MM.1S (cell line): ENCODE data around the gene ROPN1L.

Source experiments
- DNase-seq: peaks from one replicate; pipeline ENCODE4 v3.0.0-alpha.2; 2015
- H2AFZ ChIP-seq: fragments of 300-600 bp; sonication (generic); 2 replicates; pipeline ENCODE4 v1.6.0; 2016; ENCODE audit warnings: antibody characterized with exemption, low read length
- H3F3A ChIP-seq: fragments of 300-600 bp; sonication (generic); 2 replicates; pipeline ENCODE4 v1.6.1; 2016; ENCODE audit warnings: mild to moderate bottlenecking, antibody characterized with exemption, low read length, moderate library complexity, mixed read lengths; ENCODE audit not compliant: insufficient read depth
- H3K27ac ChIP-seq: fragments of 300-600 bp; sonication (generic); 2 replicates; pipeline ENCODE4 v1.5.1; 2016; ENCODE audit warnings: mild to moderate bottlenecking, low read length
- H3K27me3 ChIP-seq: fragments of 300-600 bp; sonication (generic); replicated peaks from 2 replicates; pipeline ENCODE4 v1.6.0; 2016; ENCODE audit warnings: low read length; ENCODE audit not compliant: insufficient read depth
- H3K36me3 ChIP-seq: fragments of 300-600 bp; sonication (generic); replicated peaks from 2 replicates; pipeline ENCODE4 v1.6.1; 2016; ENCODE audit warnings: mild to moderate bottlenecking, low read length, mixed read lengths; ENCODE audit not compliant: insufficient read depth
- H3K4me1 ChIP-seq: fragments of 300-600 bp; sonication (generic); 2 replicates; pipeline ENCODE4 v1.6.1; 2016; ENCODE audit warnings: low read length, mixed read lengths
- H3K4me2 ChIP-seq: fragments of 300-600 bp; sonication (generic); 2 replicates; pipeline ENCODE4 v1.6.0; 2016; ENCODE audit warnings: low read depth, low read length
- H3K4me3 ChIP-seq: fragments of 300-600 bp; sonication (generic); 2 replicates; pipeline ENCODE4 v1.5.1; 2016; ENCODE audit warnings: low read length, mixed read lengths
- H3K79me2 ChIP-seq: fragments of 300-600 bp; sonication (generic); 2 replicates; pipeline ENCODE4 v1.6.1; 2016; ENCODE audit warnings: mixed run types, low read length, mixed read lengths
- H3K9ac ChIP-seq: fragments of 300-600 bp; sonication (generic); 2 replicates; pipeline ENCODE4 v1.6.1; 2016; ENCODE audit warnings: low read length, mixed read lengths
- H3K9me2 ChIP-seq: fragments of 300-600 bp; sonication (generic); replicated peaks from 2 replicates; pipeline ENCODE4 v1.6.1; 2016; ENCODE audit warnings: mild to moderate bottlenecking, low read length, mixed read lengths; ENCODE audit not compliant: insufficient read depth
- H3K9me3 ChIP-seq: fragments of 300-600 bp; sonication (generic); replicated peaks from 2 replicates; pipeline ENCODE4 v1.6.1; 2016; ENCODE audit warnings: mild to moderate bottlenecking, low read length, mixed read lengths; ENCODE audit not compliant: insufficient read depth
- H4K20me1 ChIP-seq: fragments of 300-600 bp; sonication (generic); 2 replicates; pipeline ENCODE4 v1.6.1; 2016; ENCODE audit warnings: mild to moderate bottlenecking, low read length, moderate library complexity, mixed read lengths; ENCODE audit not compliant: insufficient read depth
- CTCF ChIP-seq: fragments of 300-600 bp; sonication (generic); IDR thresholded peaks from 2 replicates; pipeline ENCODE4 v1.5.1; 2016; ENCODE audit warnings: antibody characterized with exemption, low read length, mixed read lengths
- EZH2 ChIP-seq: fragments of 300-600 bp; sonication (generic); optimal IDR thresholded peaks from 2 replicates; pipeline ENCODE3; 2017; ENCODE audit warnings: low read depth, mild to moderate bottlenecking, antibody characterized with exemption, low read length, mixed read lengths
- EZH2phosphoT487 ChIP-seq: fragments of 300-600 bp; sonication (generic); IDR thresholded peaks from 2 replicates; pipeline ENCODE4 v1.6.1; 2018; ENCODE audit warnings: antibody characterized with exemption, low read length

Gene ROPN1L

GRCh38 chr5:10423022-10423421 lies 18.7 kb upstream of the ROPN1L start:
- peaks cover 21% of the 10 kb centered on the region for H3K36me3 ChIP-seq
- H3K9ac ChIP-seq, result no peak overlapping the region
- H3K4me3 ChIP-seq, result no peak overlapping the region
- H3K79me2 ChIP-seq, result peaks cover 9% of the 10 kb centered on the region; the same call in 1 of the 2 replicates
- no peaks in the 10 kb centered on the region for H3K9me2 ChIP-seq
- H3K4me2 ChIP-seq, result no peak overlapping the region
- H3K27ac ChIP-seq, result no peak overlapping the region
- no peaks in the 10 kb centered on the region for H3F3A ChIP-seq
- H4K20me1 ChIP-seq, result no peaks in the 10 kb centered on the region
- H3K27me3 ChIP-seq, result no peaks in the 10 kb centered on the region
- TF ChIP-seq CTCF (no peak), EZH2 (no peak), EZH2phosphoT487 (no peak)
- H3K4me1 ChIP-seq, result no peaks in the 10 kb centered on the region
- no peak for DNase-seq
- no peak overlapping the region for H2AFZ ChIP-seq
- no peaks in the 10 kb centered on the region for H3K9me3 ChIP-seq

- Histone ChIP-seq H3K79me2 (peaks cover 9% of the 10 kb centered on the region; the same call in 1 of the 2 replicates), H3K9me3 (no peaks in the 10 kb centered on the region), H3F3A (no peaks in the 10 kb centered on the region), H3K4me3 (no peak overlapping the region), H2AFZ (no peak overlapping the region), H4K20me1 (0 out of 2 replicates have a peak, but pooled peaks cover 4% of the 10 kb centered on the region), H3K36me3 (peaks cover 21% of the 10 kb centered on the region), H3K9ac (no peak overlapping the region), H3K4me2 (no peak overlapping the region), H3K9me2 (no peaks in the 10 kb centered on the region), H3K4me1 (no peaks in the 10 kb centered on the region), H3K27ac (no peak overlapping the region), H3K27me3 (no peaks in the 10 kb centered on the region)
- no peak for DNase-seq
- peak; percentile 22 for TF ChIP-seq CTCF
- no peak for TF ChIP-seq EZH2phosphoT487
These were observed 17.5 kb upstream of the ROPN1L start for GRCh38 chr5:10424124-10424731.

DNA sequence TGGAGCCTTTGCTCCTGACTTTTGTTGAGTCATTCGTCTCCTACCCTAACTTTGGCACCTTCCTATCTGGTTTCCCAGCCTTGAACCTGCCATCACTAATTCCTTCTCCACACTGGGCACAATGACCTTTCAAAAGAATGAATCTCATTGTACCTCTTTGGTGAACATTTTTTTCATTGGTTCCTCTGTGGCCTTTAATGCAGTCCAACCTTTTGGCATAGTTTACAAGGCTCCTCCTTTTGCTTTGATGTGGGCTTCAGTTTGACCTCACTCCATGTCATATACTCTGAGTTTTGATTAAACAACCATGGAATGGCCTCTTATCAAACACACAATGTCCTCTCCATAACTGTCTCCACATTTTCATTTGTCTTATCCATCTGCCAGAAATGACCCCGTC lies 14.5 kb upstream of the ROPN1L start:
- no peak for DNase-seq
- H3K36me3 ChIP-seq, result peaks cover 15% of the 10 kb centered on the region

More for the DNA sequence above, 14.5 kb upstream of the ROPN1L start:
- TF ChIP-seq EZH2, result no peak
- no peak for TF ChIP-seq CTCF
- TF ChIP-seq EZH2phosphoT487, result no peak
- H4K20me1 ChIP-seq, result 0 out of 2 replicates have a peak, but pooled peaks cover 4% of the 10 kb centered on the region
- no peaks in the 10 kb centered on the region for H3F3A ChIP-seq
- H3K9ac ChIP-seq, result no peak overlapping the region
- H2AFZ ChIP-seq, result no peak overlapping the region
- H3K27ac ChIP-seq, result no peak overlapping the region
- no peak overlapping the region for H3K4me2 ChIP-seq
- H3K79me2 ChIP-seq, result no peaks in the 10 kb centered on the region
- H3K4me1 ChIP-seq, result no peaks in the 10 kb centered on the region
- no peaks in the 10 kb centered on the region for H3K9me2 ChIP-seq
- H3K27me3 ChIP-seq, result no peaks in the 10 kb centered on the region
- no peak overlapping the region for H3K4me3 ChIP-seq
- H3K9me3 ChIP-seq, result no peaks in the 10 kb centered on the region
